HG02852 (cell line): ENCODE results near the gene ELFN1.

ENCODE experiments used
- ATAC-seq: cut with Tn5 transposase; IDR thresholded peaks from one replicate; pipeline ENCODE4 v1.9.1; 2021; ENCODE audit warnings: mild to moderate bottlenecking, moderate library complexity; ENCODE audit not compliant: unreplicated experiment

Gene ELFN1

GRCh38 chr7:1721047-1721690 is 51.1 kb downstream of the ELFN1 start:
- no peak for ATAC-seq

GRCh38 chr7:1723254-1723653 is 53.2 kb downstream of the ELFN1 start:
- ATAC-seq: no peak

- no peak for ATAC-seq
These were observed 54.2 kb downstream of the ELFN1 start for GRCh38 chr7:1724118-1724910.

- no peak for ATAC-seq
These were observed 55.2 kb downstream of the ELFN1 start for GRCh38 chr7:1725199-1725690.

GRCh38 chr7:1725766-1726630 is 55.9 kb downstream of the ELFN1 start:
- ATAC-seq: no peak

GRCh38 chr7:1727079-1727478 is 57.0 kb downstream of the ELFN1 start:
- no peak for ATAC-seq

GRCh38 chr7:1727812-1728570 is 57.9 kb downstream of the ELFN1 start:
- ATAC-seq: no peak

- no peak for ATAC-seq
These were observed 59.1 kb downstream of the ELFN1 start for GRCh38 chr7:1729183-1729582.

GRCh38 chr7:1729773-1730172 is 59.7 kb downstream of the ELFN1 start:
- no peak for ATAC-seq

GRCh38 chr7:1732072-1732471 is 62.0 kb downstream of the ELFN1 start:
- no peak for ATAC-seq

- no peak for ATAC-seq
These were observed 62.6 kb downstream of the ELFN1 start for GRCh38 chr7:1732645-1733044.

GRCh38 chr7:1733206-1733907 is 63.3 kb downstream of the ELFN1 start:
- ATAC-seq: no peak

- ATAC-seq: no peak
These were observed 64.0 kb downstream of the ELFN1 start for GRCh38 chr7:1733908-1734730.

GRCh38 chr7:1735262-1735661 is 65.2 kb downstream of the ELFN1 start:
- no peak for ATAC-seq

- ATAC-seq: no peak
These were observed 65.9 kb downstream of the ELFN1 start for GRCh38 chr7:1735806-1736483.

GRCh38 chr7:1736484-1736817 is 66.4 kb downstream of the ELFN1 start:
- ATAC-seq: no peak

- ATAC-seq: no peak
These were observed 66.8 kb downstream of the ELFN1 start for GRCh38 chr7:1736830-1737229.

GRCh38 chr7:1737523-1737922 is 67.4 kb downstream of the ELFN1 start:
- ATAC-seq: no peak

- ATAC-seq: no peak
These were observed 67.9 kb downstream of the ELFN1 start for GRCh38 chr7:1737956-1738355.
